ENCODE data around the gene ZNF608. TPM values are rescaled to one million over a fixed set of nuclear protein-coding genes. Genes with fewer than 3 reads are reported as not detected.

The ZNF608 gene
- total and polyA plus RNA-seq, 9 of the 15 experiments (the other 6 are each of a cell fraction or from before 2014, with no cell fraction given): 0.38 to 1.5 (median 1.00) TPM

DNA sequence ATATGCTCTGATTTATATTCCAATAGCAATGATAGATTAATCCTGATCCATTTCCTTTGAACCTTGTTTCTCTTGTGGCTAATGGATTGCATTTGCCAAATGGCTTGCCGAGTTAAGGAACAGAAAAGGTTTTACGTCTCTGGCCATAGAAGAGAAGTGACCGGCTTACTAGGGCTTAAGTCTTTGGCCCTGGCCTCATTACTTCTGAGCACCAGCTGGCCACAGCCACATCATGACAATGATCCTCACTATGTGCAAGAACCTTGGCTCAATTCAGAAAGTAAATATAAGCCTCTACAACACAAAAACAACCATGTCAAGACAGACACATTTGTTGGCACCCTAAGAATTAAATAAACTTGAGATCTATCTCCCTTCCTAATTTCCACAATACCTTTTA lies 46.1 kb downstream of the ZNF608 start:
- DNase-seq (ENCODE audit: extremely low read depth in 1 of 4, low spot score in 3 of 4): no peak
- CTCF ChIA-PET (ENCODE audit: low intra/inter-chr PET ratio): no interaction called here
- no TSS peak for BruUV-seq (replicated peaks)
- Histone ChIP-seq H3K4me3 (no peak overlapping the region), H3K27me3 (ENCODE audit: control insufficient read depth in 2 of 2, insufficient read depth in 2 of 2, low read length in 2 of 2) (no peaks in the 10 kb centered on the region), H3K79me2 (ENCODE audit: control insufficient read depth, insufficient read depth, low read length) (no peaks in the 10 kb centered on the region), H3K4me1 (replicated peaks in 1 of 2; ENCODE audit: control insufficient read depth in 2 of 2, insufficient read depth in 2 of 2, low read length in 2 of 2) (no peaks in the 10 kb centered on the region; a peak in 2 of 5 replicates), H3K27ac (ENCODE audit: extremely low read depth, low read depth, low read length) (no peak overlapping the region), H3K9me1 (ENCODE audit: control insufficient read depth, insufficient read depth, low read length) (no peaks in the 10 kb centered on the region), H3K9ac (ENCODE audit: insufficient read depth in 1 of 2, low read depth in 2 of 2, low read length in 2 of 2) (no peak overlapping the region), H2AFZ (ENCODE audit: low read depth, low read length) (no peak overlapping the region), H3K9me3 (replicated peaks; ENCODE audit: control insufficient read depth, insufficient read depth, low read depth, low read length) (no peaks in the 10 kb centered on the region), H3K36me3 (ENCODE audit: control insufficient read depth, insufficient read depth, low read length) (no peaks in the 10 kb centered on the region), H3K4me2 (ENCODE audit: insufficient read depth, low read length) (no peak overlapping the region), H4K20me1 (replicated peaks; ENCODE audit: control insufficient read depth, insufficient read depth, low read length) (no peaks in the 10 kb centered on the region)
- in situ Hi-C loops (cut with MboI): no loop called here
- no peak for FAIRE-seq
- WGBS (ENCODE audit: insufficient coverage, low coverage, missing lambda C conversion rate): 68% methylated on average over 3 of the region's 3 CpGs
- POLR2A ChIA-PET: no interaction called here
- TF ChIP-seq RNF2 (IDR thresholded peaks at IDR 0.05): no peak
- no peak for TF ChIP-seq NR1H2 (CRISPR knock-in tag; IDR thresholded peaks at IDR 0.05)
- no peak for TF ChIP-seq L3MBTL2 (IDR thresholded peaks at IDR 0.05)
- no peak for TF ChIP-seq SIRT6 (IDR thresholded peaks at IDR 0.05; ENCODE audit: low read depth, low read length)
- TF ChIP-seq, protein P1, sequence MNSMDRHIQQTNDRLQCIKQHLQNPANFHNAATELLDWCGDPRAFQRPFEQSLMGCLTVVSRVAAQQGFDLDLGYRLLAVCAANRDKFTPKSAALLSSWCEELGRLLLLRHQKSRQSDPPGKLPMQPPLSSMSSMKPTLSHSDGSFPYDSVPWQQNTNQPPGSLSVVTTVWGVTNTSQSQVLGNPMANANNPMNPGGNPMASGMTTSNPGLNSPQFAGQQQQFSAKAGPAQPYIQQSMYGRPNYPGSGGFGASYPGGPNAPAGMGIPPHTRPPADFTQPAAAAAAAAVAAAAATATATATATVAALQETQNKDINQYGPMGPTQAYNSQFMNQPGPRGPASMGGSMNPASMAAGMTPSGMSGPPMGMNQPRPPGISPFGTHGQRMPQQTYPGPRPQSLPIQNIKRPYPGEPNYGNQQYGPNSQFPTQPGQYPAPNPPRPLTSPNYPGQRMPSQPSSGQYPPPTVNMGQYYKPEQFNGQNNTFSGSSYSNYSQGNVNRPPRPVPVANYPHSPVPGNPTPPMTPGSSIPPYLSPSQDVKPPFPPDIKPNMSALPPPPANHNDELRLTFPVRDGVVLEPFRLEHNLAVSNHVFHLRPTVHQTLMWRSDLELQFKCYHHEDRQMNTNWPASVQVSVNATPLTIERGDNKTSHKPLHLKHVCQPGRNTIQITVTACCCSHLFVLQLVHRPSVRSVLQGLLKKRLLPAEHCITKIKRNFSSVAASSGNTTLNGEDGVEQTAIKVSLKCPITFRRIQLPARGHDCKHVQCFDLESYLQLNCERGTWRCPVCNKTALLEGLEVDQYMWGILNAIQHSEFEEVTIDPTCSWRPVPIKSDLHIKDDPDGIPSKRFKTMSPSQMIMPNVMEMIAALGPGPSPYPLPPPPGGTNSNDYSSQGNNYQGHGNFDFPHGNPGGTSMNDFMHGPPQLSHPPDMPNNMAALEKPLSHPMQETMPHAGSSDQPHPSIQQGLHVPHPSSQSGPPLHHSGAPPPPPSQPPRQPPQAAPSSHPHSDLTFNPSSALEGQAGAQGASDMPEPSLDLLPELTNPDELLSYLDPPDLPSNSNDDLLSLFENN (IDR thresholded peaks at IDR 0.05; ENCODE audit: low read depth in 2 of 2, low read length in 2 of 2): no peak
- TF ChIP-seq BDP1 (IDR thresholded peaks at IDR 0.05; ENCODE audit: insufficient read depth, insufficient read length): no peak
- no peak for TF ChIP-seq ZBTB8A (IDR thresholded peaks at IDR 0.05; ENCODE audit: partially characterized antibody)
- TF ChIP-seq FOXK2 (conservative IDR thresholded peaks at IDR 0.05 in 1 of 2, IDR thresholded peaks at IDR 0.05 in 1 of 2; ENCODE audit: low read depth in 2 of 2): no peak
- TF ChIP-seq ZNF717 (CRISPR knock-in tag; IDR thresholded peaks at IDR 0.05): no peak
- TF ChIP-seq ZC3H11A (IDR thresholded peaks at IDR 0.05; ENCODE audit: low read depth, low read length): no peak
- TF ChIP-seq HNRNPUL1 (IDR thresholded peaks at IDR 0.05; ENCODE audit: low read length): no peak
- TF ChIP-seq, protein P2, sequence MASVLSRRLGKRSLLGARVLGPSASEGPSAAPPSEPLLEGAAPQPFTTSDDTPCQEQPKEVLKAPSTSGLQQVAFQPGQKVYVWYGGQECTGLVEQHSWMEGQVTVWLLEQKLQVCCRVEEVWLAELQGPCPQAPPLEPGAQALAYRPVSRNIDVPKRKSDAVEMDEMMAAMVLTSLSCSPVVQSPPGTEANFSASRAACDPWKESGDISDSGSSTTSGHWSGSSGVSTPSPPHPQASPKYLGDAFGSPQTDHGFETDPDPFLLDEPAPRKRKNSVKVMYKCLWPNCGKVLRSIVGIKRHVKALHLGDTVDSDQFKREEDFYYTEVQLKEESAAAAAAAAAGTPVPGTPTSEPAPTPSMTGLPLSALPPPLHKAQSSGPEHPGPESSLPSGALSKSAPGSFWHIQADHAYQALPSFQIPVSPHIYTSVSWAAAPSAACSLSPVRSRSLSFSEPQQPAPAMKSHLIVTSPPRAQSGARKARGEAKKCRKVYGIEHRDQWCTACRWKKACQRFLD (CRISPR knock-in tag; IDR thresholded peaks at IDR 0.05): no peak
- TF ChIP-seq KDM5B (IDR thresholded peaks at IDR 0.05; ENCODE audit: insufficient replicate concordance, low read depth, low read length): no peak
- no peak for TF ChIP-seq ZNF175 (CRISPR knock-in tag; IDR thresholded peaks at IDR 0.05; ENCODE audit: low read depth)
- no peak for TF ChIP-seq FOXA1 (IDR thresholded peaks at IDR 0.05; ENCODE audit: borderline replicate concordance)
- no peak for TF ChIP-seq KHSRP (IDR thresholded peaks at IDR 0.05)
- no peak for TF ChIP-seq FUS (optimal IDR thresholded peaks at IDR 0.05; ENCODE audit: low read depth, low read length)
- intact Hi-C loops (cut with micrococcal nuclease): no loop called here
- no peak for ATAC-seq
